Endodermal cell (in vitro differentiated cells): Measurements from ENCODE around the gene ATE1. TPM values are rescaled to one million over a fixed set of nuclear protein-coding genes. Genes with fewer than 3 reads are reported as not detected.

Experiments used
- DNase-seq: peaks from one replicate; pipeline ENCODE4 v3.0.0-alpha.2; 2017
- H3K27ac ChIP-seq: 2 replicates; pipeline ENCODE4 v1.5.1; 2013; ENCODE audit warnings: mild to moderate bottlenecking, low read depth, low read length, moderate library complexity
- H3K27me3 ChIP-seq: 2 replicates; pipeline ENCODE4 v1.6.1; 2013; ENCODE audit warnings: mild to moderate bottlenecking, low read length, moderate library complexity; ENCODE audit not compliant: insufficient read depth, control insufficient read depth, poor library complexity, severe bottlenecking
- H3K36me3 ChIP-seq: 2 replicates; pipeline ENCODE4 v1.7.0; 2013; ENCODE audit warnings: mild to moderate bottlenecking, low read length, moderate library complexity; ENCODE audit not compliant: control insufficient read depth, insufficient read depth
- H3K4me1 ChIP-seq: one replicate; pipeline ENCODE4 v1.7.0; 2013; ENCODE audit warnings: low read length; ENCODE audit not compliant: control insufficient read depth, insufficient read depth
- H3K4me3 ChIP-seq: 2 replicates; pipeline ENCODE4 v1.5.1; 2013; ENCODE audit warnings: mild to moderate bottlenecking, low read length, moderate library complexity
- H3K9ac ChIP-seq: 2 replicates; pipeline ENCODE4 v1.6.1; 2013; ENCODE audit warnings: mild to moderate bottlenecking, low read length, moderate library complexity; ENCODE audit not compliant: poor library complexity, severe bottlenecking; ENCODE audit errors: extremely low read depth
- H3K9me3 ChIP-seq: 2 replicates; pipeline ENCODE4 v1.6.1; 2013; ENCODE audit warnings: mild to moderate bottlenecking, low read length, moderate library complexity; ENCODE audit not compliant: control insufficient read depth
- H3K27ac Mint-ChIP-seq: 2 replicates; pipeline ENCODE4 v1.8.0; 2020; ENCODE audit warnings: mixed read lengths
- H3K27me3 Mint-ChIP-seq: 2 replicates; pipeline ENCODE4 v1.8.0; 2021; ENCODE audit warnings: mild to moderate bottlenecking, mixed read lengths; ENCODE audit not compliant: insufficient read depth
- H3K36me3 Mint-ChIP-seq: 2 replicates; pipeline ENCODE4 v1.8.0; 2020; ENCODE audit warnings: low read depth, mixed read lengths
- H3K4me1 Mint-ChIP-seq: 2 replicates; pipeline ENCODE4 v1.8.0; 2020; ENCODE audit warnings: mixed read lengths
- H3K4me3 Mint-ChIP-seq: 2 replicates; pipeline ENCODE4 v1.8.0; 2020; ENCODE audit warnings: mild to moderate bottlenecking, moderate library complexity, mixed read lengths
- H3K9me3 Mint-ChIP-seq: 2 replicates; pipeline ENCODE4 v1.8.0; 2020; ENCODE audit warnings: mild to moderate bottlenecking, mixed read lengths
- WGBS, 2 experiments: methylation state at CpG; one replicate each; pipeline versions ENCODE4 v1.1.5 to v1.1.7; 2013; ENCODE audit warnings: missing lambda C conversion rate in 2 of 2, mixed read lengths in 1 of 2; ENCODE audit not compliant: insufficient coverage in 1 of 2, insufficient read length in 1 of 2; 5-methylcytosine and 5-hydroxymethylcytosine counted together
- total RNA-seq, 2 donors: library from RNA; stranded (reverse); fragmentation: NEBNext Ultra II Directional in 1 of 2; extraction: Animal tissue kit (Norgen Biotek cat#: 25700) in 1 of 2; gene quantifications; 2 replicates in 1 of 2; 3 replicates in 1 of 2; pipeline ENCODE4 v1.2.1, GENCODE V29; 2021
- TF ChIP-seq, protein P1 (sequence below): fragments of 200-600 bp; sonication (generic); conservative IDR thresholded peaks from 2 replicates; pipeline ENCODE4 v1.5.0; 2021; ENCODE audit warnings: antibody characterized with exemption, mild to moderate bottlenecking

Gene ATE1
- total RNA-seq, 2 donors from 2014 or later, result 31.2 to 32.2 TPM

DNA sequence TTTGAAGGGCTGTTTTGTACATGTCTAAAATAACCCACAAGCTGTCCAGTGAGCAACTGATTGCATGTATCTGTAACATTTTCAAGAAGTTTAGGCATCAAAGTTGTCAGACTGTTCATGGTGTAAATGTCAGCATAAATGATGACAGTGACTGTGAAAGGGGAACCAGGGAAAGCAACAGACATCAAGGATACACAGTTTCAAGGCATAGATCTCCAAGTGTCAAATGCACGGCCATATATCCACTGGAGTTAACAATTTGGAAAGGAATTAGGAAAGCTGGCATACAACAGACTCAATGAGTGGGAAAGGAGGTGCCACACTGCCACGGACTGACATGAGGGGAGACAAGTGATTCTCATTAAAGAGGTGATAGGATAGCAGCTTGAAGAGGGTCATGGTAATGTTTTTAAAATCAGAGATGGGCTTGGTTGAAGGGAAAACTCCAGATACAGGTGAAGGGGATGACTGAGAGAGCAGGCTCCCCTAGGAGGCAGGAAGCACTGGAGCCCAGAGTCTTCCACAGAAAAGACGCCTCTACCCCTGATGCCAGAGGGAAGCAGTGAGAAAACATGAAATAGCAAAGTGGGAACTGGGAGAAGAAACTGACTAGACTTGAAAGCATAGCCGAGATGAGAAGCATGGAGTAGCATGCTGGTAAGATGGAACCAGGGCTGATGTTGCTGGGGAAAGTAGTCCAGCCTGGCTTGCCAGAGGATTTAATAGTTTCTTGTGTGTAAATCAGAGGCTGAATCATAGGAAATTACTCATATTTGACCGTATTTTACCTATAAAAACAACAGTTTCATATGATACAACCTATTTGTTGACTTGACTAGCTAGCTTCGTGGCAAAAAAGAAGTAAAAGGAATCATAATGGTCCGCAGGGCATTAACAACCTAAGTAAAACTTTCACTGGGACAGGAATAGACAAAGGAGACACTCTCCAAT, 28.6 kb upstream of the ATE1 start:
- H3K4me3 Mint-ChIP-seq, result no peak overlapping the region
- Histone ChIP-seq H3K4me3 (no peak overlapping the region), H3K9ac (no peak overlapping the region), H3K9me3 (no peaks in the 10 kb centered on the region), H3K27me3 (no peaks in the 10 kb centered on the region), H3K36me3 (peaks cover 55% of the 10 kb centered on the region), H3K27ac (no peak overlapping the region), H3K4me1 (no peaks in the 10 kb centered on the region)
- no peak overlapping the region for H3K27ac Mint-ChIP-seq
- DNase-seq, result no peak
- H3K9me3 Mint-ChIP-seq, result no peaks in the 10 kb centered on the region
- H3K27me3 Mint-ChIP-seq, result no peaks in the 10 kb centered on the region
- WGBS, 2 experiments, result 96 to 99% methylated on average over 7 of the region's 7 CpGs
- H3K36me3 Mint-ChIP-seq, result peaks cover 38% of the 10 kb centered on the region
- TF ChIP-seq, protein P1, sequence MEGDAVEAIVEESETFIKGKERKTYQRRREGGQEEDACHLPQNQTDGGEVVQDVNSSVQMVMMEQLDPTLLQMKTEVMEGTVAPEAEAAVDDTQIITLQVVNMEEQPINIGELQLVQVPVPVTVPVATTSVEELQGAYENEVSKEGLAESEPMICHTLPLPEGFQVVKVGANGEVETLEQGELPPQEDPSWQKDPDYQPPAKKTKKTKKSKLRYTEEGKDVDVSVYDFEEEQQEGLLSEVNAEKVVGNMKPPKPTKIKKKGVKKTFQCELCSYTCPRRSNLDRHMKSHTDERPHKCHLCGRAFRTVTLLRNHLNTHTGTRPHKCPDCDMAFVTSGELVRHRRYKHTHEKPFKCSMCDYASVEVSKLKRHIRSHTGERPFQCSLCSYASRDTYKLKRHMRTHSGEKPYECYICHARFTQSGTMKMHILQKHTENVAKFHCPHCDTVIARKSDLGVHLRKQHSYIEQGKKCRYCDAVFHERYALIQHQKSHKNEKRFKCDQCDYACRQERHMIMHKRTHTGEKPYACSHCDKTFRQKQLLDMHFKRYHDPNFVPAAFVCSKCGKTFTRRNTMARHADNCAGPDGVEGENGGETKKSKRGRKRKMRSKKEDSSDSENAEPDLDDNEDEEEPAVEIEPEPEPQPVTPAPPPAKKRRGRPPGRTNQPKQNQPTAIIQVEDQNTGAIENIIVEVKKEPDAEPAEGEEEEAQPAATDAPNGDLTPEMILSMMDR, result no peak
- peaks cover 12% of the 10 kb centered on the region for H3K4me1 Mint-ChIP-seq

GRCh38 chr10:121952226-121952625, 24.4 kb upstream of the ATE1 start:
- Histone ChIP-seq H3K9me3 (no peaks in the 10 kb centered on the region), H3K4me1 (no peaks in the 10 kb centered on the region), H3K27me3 (no peaks in the 10 kb centered on the region), H3K4me3 (no peak overlapping the region), H3K27ac (no peak overlapping the region), H3K36me3 (peaks cover 19% of the 10 kb centered on the region), H3K9ac (no peak overlapping the region)
- Mint-ChIP-seq H3K4me1 (peaks cover 5% of the 10 kb centered on the region), H3K4me3 (no peak overlapping the region), H3K36me3 (peaks cover 21% of the 10 kb centered on the region), H3K27me3 (no peaks in the 10 kb centered on the region), H3K9me3 (no peaks in the 10 kb centered on the region), H3K27ac (no peak overlapping the region)
- no peak for DNase-seq
- TF ChIP-seq, protein P1, result no peak
- WGBS, 2 experiments, result 83 to 89% methylated on average over 1 to 5 of the region's 5 CpGs

GRCh38 chr10:121949451-121949850, 21.6 kb upstream of the ATE1 start:
- no peak overlapping the region for H3K9ac ChIP-seq
- no peak overlapping the region for H3K4me3 Mint-ChIP-seq
- no peak overlapping the region for H3K27ac Mint-ChIP-seq
- WGBS, 2 experiments, result 90 to 92% methylated on average over 3 of the region's 3 CpGs
- DNase-seq, result no peak
- H3K27ac ChIP-seq, result no peak overlapping the region
- H3K4me3 ChIP-seq, result no peak overlapping the region
- peaks cover 2% of the 10 kb centered on the region for H3K36me3 Mint-ChIP-seq
- no peaks in the 10 kb centered on the region for H3K27me3 ChIP-seq
- H3K27me3 Mint-ChIP-seq, result no peaks in the 10 kb centered on the region
- no peaks in the 10 kb centered on the region for H3K36me3 ChIP-seq
- TF ChIP-seq, protein P1, result no peak
- H3K4me1 Mint-ChIP-seq, result peaks cover 5% of the 10 kb centered on the region
- no peaks in the 10 kb centered on the region for H3K9me3 Mint-ChIP-seq
- H3K4me1 ChIP-seq, result no peaks in the 10 kb centered on the region
- no peaks in the 10 kb centered on the region for H3K9me3 ChIP-seq
